ENCODE measurements around the gene UBE4A.

The UBE4A gene

GRCh38 chr11:118373871-118374270, 14.5 kb downstream of the UBE4A start:
- H3K79me2 ChIP-seq (ENCODE audit: control insufficient read depth, insufficient read depth, low read length, poor library complexity) = no peaks in the 10 kb centered on the region
- no peak overlapping the region for H3K4me3 ChIP-seq (ENCODE audit: low read depth, low read length)
- no peaks in the 10 kb centered on the region for H3K27me3 ChIP-seq (ENCODE audit: insufficient read depth, low read length)
- H2BK5ac ChIP-seq (ENCODE audit: low read depth, low read length, poor library complexity) = no peak overlapping the region
- no peak overlapping the region for H2AK5ac ChIP-seq (ENCODE audit: low read length)
- no peak overlapping the region for H3K18ac ChIP-seq (ENCODE audit: low read length)
- H4K91ac ChIP-seq (ENCODE audit: low read depth, low read length) = no peak overlapping the region
- peaks cover 18 to 46% of the 10 kb centered on the region in 2 experiments for H3K36me3 ChIP-seq (ENCODE audit: control insufficient read depth in 1 of 2, insufficient read depth in 2 of 2, low read length in 2 of 2)
- no peak overlapping the region for H2AFZ ChIP-seq (ENCODE audit: insufficient read depth, low read length, poor library complexity)
- no peak overlapping the region for H3K4ac ChIP-seq (ENCODE audit: low read depth, low read length)
- H3K9ac ChIP-seq (ENCODE audit: low read length) = no peak overlapping the region
- H3K4me1 ChIP-seq (ENCODE audit: control insufficient read depth in 1 of 2, insufficient read depth in 2 of 2, low read length in 2 of 2) = no peaks in the 10 kb centered on the region
- no peak overlapping the region for H3K27ac ChIP-seq (ENCODE audit: low read depth, low read length)
- H4K12ac ChIP-seq (ENCODE audit: low read depth, low read length) = no peak overlapping the region
- no peak overlapping the region for H3K14ac ChIP-seq (ENCODE audit: low read length)
- no peak overlapping the region for H3K23ac ChIP-seq (ENCODE audit: low read length)
- no peak overlapping the region for H2BK120ac ChIP-seq (ENCODE audit: insufficient read depth, low read length, poor library complexity)
- H3K9me3 ChIP-seq (ENCODE audit: insufficient read depth, low read depth, low read length) = no peaks in the 10 kb centered on the region
- DNase-seq = no peak
- no CpG with 5 or more reads among the region's 5 CpGs for WGBS (ENCODE audit: extremely low coverage, insufficient coverage, insufficient read length)
- no peak overlapping the region for H2BK12ac ChIP-seq (ENCODE audit: low read length)
- no peak overlapping the region for H3K4me2 ChIP-seq (ENCODE audit: low read length)
- no peaks in the 10 kb centered on the region for H3K79me1 ChIP-seq (ENCODE audit: low read length)
- H4K8ac ChIP-seq (ENCODE audit: low read depth, low read length) = no peak overlapping the region

GRCh38 chr11:118374729-118375128, 15.3 kb downstream of the UBE4A start:
- Histone ChIP-seq H3K36me3 (ENCODE audit: control insufficient read depth in 1 of 2, insufficient read depth in 2 of 2, low read length in 2 of 2) (peaks cover 16 to 45% of the 10 kb centered on the region in 2 experiments), H3K9me3 (ENCODE audit: insufficient read depth, low read depth, low read length) (no peaks in the 10 kb centered on the region), H4K12ac (ENCODE audit: low read depth, low read length) (no peak overlapping the region), H3K18ac (ENCODE audit: low read length) (no peak overlapping the region), H4K8ac (ENCODE audit: low read depth, low read length) (no peak overlapping the region), H2AFZ (ENCODE audit: insufficient read depth, low read length, poor library complexity) (no peak overlapping the region), H3K4me3 (ENCODE audit: low read depth, low read length) (no peak overlapping the region), H3K79me1 (ENCODE audit: low read length) (no peaks in the 10 kb centered on the region), H3K27me3 (ENCODE audit: insufficient read depth, low read length) (no peaks in the 10 kb centered on the region), H2BK5ac (ENCODE audit: low read depth, low read length, poor library complexity) (no peak overlapping the region), H3K4me2 (ENCODE audit: low read length) (no peak overlapping the region), H3K14ac (ENCODE audit: low read length) (no peak overlapping the region), H3K27ac (ENCODE audit: low read depth, low read length) (no peak overlapping the region), H2BK120ac (ENCODE audit: insufficient read depth, low read length, poor library complexity) (no peak overlapping the region), H3K4me1 (ENCODE audit: control insufficient read depth in 1 of 2, insufficient read depth in 2 of 2, low read length in 2 of 2) (no peaks in the 10 kb centered on the region), H3K23ac (ENCODE audit: low read length) (no peak overlapping the region), H4K91ac (ENCODE audit: low read depth, low read length) (no peak overlapping the region), H3K4ac (ENCODE audit: low read depth, low read length) (no peak overlapping the region), H3K79me2 (ENCODE audit: control insufficient read depth, insufficient read depth, low read length, poor library complexity) (no peaks in the 10 kb centered on the region), H3K9ac (ENCODE audit: low read length) (no peak overlapping the region), H2BK12ac (ENCODE audit: low read length) (no peak overlapping the region), H2AK5ac (ENCODE audit: low read length) (no peak overlapping the region)
- DNase-seq = no peak
- no CpG with 5 or more reads among the region's 3 CpGs for WGBS (ENCODE audit: extremely low coverage, insufficient coverage, insufficient read length)

GRCh38 chr11:118375978-118376377, 16.6 kb downstream of the UBE4A start:
- no peak overlapping the region for H2AFZ ChIP-seq (ENCODE audit: insufficient read depth, low read length, poor library complexity)
- H3K14ac ChIP-seq (ENCODE audit: low read length) = no peak overlapping the region
- no peak overlapping the region for H3K23ac ChIP-seq (ENCODE audit: low read length)
- H3K9ac ChIP-seq (ENCODE audit: low read length) = no peak overlapping the region
- no peaks in the 10 kb centered on the region for H3K4me1 ChIP-seq (ENCODE audit: control insufficient read depth in 1 of 2, insufficient read depth in 2 of 2, low read length in 2 of 2)
- no peak overlapping the region for H3K4me3 ChIP-seq (ENCODE audit: low read depth, low read length)
- H2BK12ac ChIP-seq (ENCODE audit: low read length) = no peak overlapping the region
- H3K27ac ChIP-seq (ENCODE audit: low read depth, low read length) = no peak overlapping the region
- H4K8ac ChIP-seq (ENCODE audit: low read depth, low read length) = no peak overlapping the region
- no peak for DNase-seq
- no peak overlapping the region for H4K12ac ChIP-seq (ENCODE audit: low read depth, low read length)
- H3K79me2 ChIP-seq (ENCODE audit: control insufficient read depth, insufficient read depth, low read length, poor library complexity) = no peaks in the 10 kb centered on the region
- H3K79me1 ChIP-seq (ENCODE audit: low read length) = no peaks in the 10 kb centered on the region
- no peak overlapping the region for H2BK120ac ChIP-seq (ENCODE audit: insufficient read depth, low read length, poor library complexity)
- no peak overlapping the region for H4K91ac ChIP-seq (ENCODE audit: low read depth, low read length)
- H3K36me3 ChIP-seq (ENCODE audit: control insufficient read depth in 1 of 2, insufficient read depth in 2 of 2, low read length in 2 of 2) = peaks cover 9 to 43% of the 10 kb centered on the region in 2 experiments
- no peak overlapping the region for H3K18ac ChIP-seq (ENCODE audit: low read length)
- H3K9me3 ChIP-seq (ENCODE audit: insufficient read depth, low read depth, low read length) = no peaks in the 10 kb centered on the region
- no peak overlapping the region for H3K4me2 ChIP-seq (ENCODE audit: low read length)
- H2AK5ac ChIP-seq (ENCODE audit: low read length) = no peak overlapping the region
- H3K4ac ChIP-seq (ENCODE audit: low read depth, low read length) = no peak overlapping the region
- no peaks in the 10 kb centered on the region for H3K27me3 ChIP-seq (ENCODE audit: insufficient read depth, low read length)
- H2BK5ac ChIP-seq (ENCODE audit: low read depth, low read length, poor library complexity) = no peak overlapping the region

- no peaks in the 10 kb centered on the region for H3K79me1 ChIP-seq (ENCODE audit: low read length)
- DNase-seq = no peak
- no peak overlapping the region for H3K27ac ChIP-seq (ENCODE audit: low read depth, low read length)
- H4K12ac ChIP-seq (ENCODE audit: low read depth, low read length) = no peak overlapping the region
- H4K91ac ChIP-seq (ENCODE audit: low read depth, low read length) = no peak overlapping the region
- no peak overlapping the region for H2AFZ ChIP-seq (ENCODE audit: insufficient read depth, low read length, poor library complexity)
- no peaks in the 10 kb centered on the region for H3K9me3 ChIP-seq (ENCODE audit: insufficient read depth, low read depth, low read length)
- H3K79me2 ChIP-seq (ENCODE audit: control insufficient read depth, insufficient read depth, low read length, poor library complexity) = no peaks in the 10 kb centered on the region
- H3K36me3 ChIP-seq (ENCODE audit: control insufficient read depth in 1 of 2, insufficient read depth in 2 of 2, low read length in 2 of 2) = peaks cover 13 to 39% of the 10 kb centered on the region in 2 experiments
- no peaks in the 10 kb centered on the region for H3K4me1 ChIP-seq (ENCODE audit: control insufficient read depth in 1 of 2, insufficient read depth in 2 of 2, low read length in 2 of 2)
- no peak overlapping the region for H3K9ac ChIP-seq (ENCODE audit: low read length)
- no peak overlapping the region for H3K14ac ChIP-seq (ENCODE audit: low read length)
- H2BK12ac ChIP-seq (ENCODE audit: low read length) = no peak overlapping the region
- no peak overlapping the region for H4K8ac ChIP-seq (ENCODE audit: low read depth, low read length)
- no peak overlapping the region for H2BK5ac ChIP-seq (ENCODE audit: low read depth, low read length, poor library complexity)
- no peak overlapping the region for H2BK120ac ChIP-seq (ENCODE audit: insufficient read depth, low read length, poor library complexity)
- no peak overlapping the region for H2AK5ac ChIP-seq (ENCODE audit: low read length)
- H3K18ac ChIP-seq (ENCODE audit: low read length) = no peak overlapping the region
- no peak overlapping the region for H3K4ac ChIP-seq (ENCODE audit: low read depth, low read length)
- no peak overlapping the region for H3K23ac ChIP-seq (ENCODE audit: low read length)
- no peak overlapping the region for H3K4me2 ChIP-seq (ENCODE audit: low read length)
- no peaks in the 10 kb centered on the region for H3K27me3 ChIP-seq (ENCODE audit: insufficient read depth, low read length)
- no CpG with 5 or more reads among the region's 4 CpGs for WGBS (ENCODE audit: extremely low coverage, insufficient coverage, insufficient read length)
- H3K4me3 ChIP-seq (ENCODE audit: low read depth, low read length) = no peak overlapping the region
These were observed 20.1 kb downstream of the UBE4A start for GRCh38 chr11:118379497-118379896.
